MM.1S (cell line): ENCODE results near the gene MISFA.

ENCODE experiments used
- DNase-seq: peaks from one replicate; pipeline ENCODE4 v3.0.0-alpha.2; 2015
- H2AFZ ChIP-seq: fragments of 300-600 bp; sonication (generic); 2 replicates; pipeline ENCODE4 v1.6.0; 2016; ENCODE audit warnings: antibody characterized with exemption, low read length
- H3F3A ChIP-seq: fragments of 300-600 bp; sonication (generic); 2 replicates; pipeline ENCODE4 v1.6.1; 2016; ENCODE audit warnings: mild to moderate bottlenecking, antibody characterized with exemption, low read length, moderate library complexity, mixed read lengths; ENCODE audit not compliant: insufficient read depth
- H3K27ac ChIP-seq: fragments of 300-600 bp; sonication (generic); 2 replicates; pipeline ENCODE4 v1.5.1; 2016; ENCODE audit warnings: mild to moderate bottlenecking, low read length
- H3K27me3 ChIP-seq: fragments of 300-600 bp; sonication (generic); replicated peaks from 2 replicates; pipeline ENCODE4 v1.6.0; 2016; ENCODE audit warnings: low read length; ENCODE audit not compliant: insufficient read depth
- H3K36me3 ChIP-seq: fragments of 300-600 bp; sonication (generic); replicated peaks from 2 replicates; pipeline ENCODE4 v1.6.1; 2016; ENCODE audit warnings: mild to moderate bottlenecking, low read length, mixed read lengths; ENCODE audit not compliant: insufficient read depth
- H3K4me1 ChIP-seq: fragments of 300-600 bp; sonication (generic); 2 replicates; pipeline ENCODE4 v1.6.1; 2016; ENCODE audit warnings: low read length, mixed read lengths
- H3K4me2 ChIP-seq: fragments of 300-600 bp; sonication (generic); 2 replicates; pipeline ENCODE4 v1.6.0; 2016; ENCODE audit warnings: low read depth, low read length
- H3K4me3 ChIP-seq: fragments of 300-600 bp; sonication (generic); 2 replicates; pipeline ENCODE4 v1.5.1; 2016; ENCODE audit warnings: low read length, mixed read lengths
- H3K79me2 ChIP-seq: fragments of 300-600 bp; sonication (generic); 2 replicates; pipeline ENCODE4 v1.6.1; 2016; ENCODE audit warnings: mixed run types, low read length, mixed read lengths
- H3K9ac ChIP-seq: fragments of 300-600 bp; sonication (generic); 2 replicates; pipeline ENCODE4 v1.6.1; 2016; ENCODE audit warnings: low read length, mixed read lengths
- H3K9me2 ChIP-seq: fragments of 300-600 bp; sonication (generic); replicated peaks from 2 replicates; pipeline ENCODE4 v1.6.1; 2016; ENCODE audit warnings: mild to moderate bottlenecking, low read length, mixed read lengths; ENCODE audit not compliant: insufficient read depth
- H3K9me3 ChIP-seq: fragments of 300-600 bp; sonication (generic); replicated peaks from 2 replicates; pipeline ENCODE4 v1.6.1; 2016; ENCODE audit warnings: mild to moderate bottlenecking, low read length, mixed read lengths; ENCODE audit not compliant: insufficient read depth
- H4K20me1 ChIP-seq: fragments of 300-600 bp; sonication (generic); 2 replicates; pipeline ENCODE4 v1.6.1; 2016; ENCODE audit warnings: mild to moderate bottlenecking, low read length, moderate library complexity, mixed read lengths; ENCODE audit not compliant: insufficient read depth
- CTCF ChIP-seq: fragments of 300-600 bp; sonication (generic); IDR thresholded peaks from 2 replicates; pipeline ENCODE4 v1.5.1; 2016; ENCODE audit warnings: antibody characterized with exemption, low read length, mixed read lengths
- EZH2 ChIP-seq: fragments of 300-600 bp; sonication (generic); optimal IDR thresholded peaks from 2 replicates; pipeline ENCODE3; 2017; ENCODE audit warnings: low read depth, mild to moderate bottlenecking, antibody characterized with exemption, low read length, mixed read lengths
- EZH2phosphoT487 ChIP-seq: fragments of 300-600 bp; sonication (generic); IDR thresholded peaks from 2 replicates; pipeline ENCODE4 v1.6.1; 2018; ENCODE audit warnings: antibody characterized with exemption, low read length

Gene MISFA

GRCh38 chr11:18650859-18651557 is 51.4 kb downstream of the MISFA start:
- Histone ChIP-seq H4K20me1 (no peaks in the 10 kb centered on the region), H3K27me3 (no peaks in the 10 kb centered on the region), H3K27ac (no peak overlapping the region), H3K36me3 (no peaks in the 10 kb centered on the region), H3K79me2 (no peaks in the 10 kb centered on the region), H3K4me2 (peak overlapping the region; percentile 75), H3F3A (no peaks in the 10 kb centered on the region), H3K4me3 (peak overlapping the region; percentile 55), H3K4me1 (no peaks in the 10 kb centered on the region), H2AFZ (peak overlapping the region; percentile 96), H3K9me2 (no peaks in the 10 kb centered on the region), H3K9ac (peak overlapping the region; percentile 10; the same call in 1 of the 2 replicates), H3K9me3 (no peaks in the 10 kb centered on the region)
- TF ChIP-seq CTCF (peak; percentile 88), EZH2 (no peak), EZH2phosphoT487 (no peak)
- DNase-seq, result peak; percentile 78
